Measurements from ENCODE around the gene SEMA6B.

Gene SEMA6B

GRCh38 chr19:4505570-4506448 lies 53.7 kb downstream of the SEMA6B start:
- no peak for DNase-seq

- DNase-seq, result no peak
Observed at GRCh38 chr19:4504891-4505569, 54.5 kb downstream of the SEMA6B start.

GRCh38 chr19:4504297-4504701 lies 55.2 kb downstream of the SEMA6B start:
- DNase-seq, result no peak

- DNase-seq, result no peak
Observed at GRCh38 chr19:4503825-4504170, 55.7 kb downstream of the SEMA6B start.

- DNase-seq, result no peak
Observed at GRCh38 chr19:4503132-4503824, 56.2 kb downstream of the SEMA6B start.

- no peak for DNase-seq
Observed at GRCh38 chr19:4502282-4503131, 57.0 kb downstream of the SEMA6B start.

GRCh38 chr19:4501691-4502090 lies 57.8 kb downstream of the SEMA6B start:
- DNase-seq, result no peak

GRCh38 chr19:4500841-4501591 lies 58.5 kb downstream of the SEMA6B start:
- no peak for DNase-seq

- DNase-seq, result no peak
Observed at GRCh38 chr19:4499855-4500254, 59.6 kb downstream of the SEMA6B start.

- no peak for DNase-seq
Observed at GRCh38 chr19:4499318-4499717, 60.2 kb downstream of the SEMA6B start.

- no peak for DNase-seq
Observed at GRCh38 chr19:4498694-4499093, 60.8 kb downstream of the SEMA6B start.

- no peak for DNase-seq
Observed at GRCh38 chr19:4497770-4498389, 61.6 kb downstream of the SEMA6B start.

GRCh38 chr19:4496304-4496703 lies 63.2 kb downstream of the SEMA6B start:
- no peak for DNase-seq

- DNase-seq, result no peak
Observed at GRCh38 chr19:4495471-4495870, 64.0 kb downstream of the SEMA6B start.

GRCh38 chr19:4494691-4495064 lies 64.8 kb downstream of the SEMA6B start:
- DNase-seq, result no peak

GRCh38 chr19:4493929-4494690 lies 65.4 kb downstream of the SEMA6B start:
- no peak for DNase-seq

- DNase-seq, result no peak
Observed at GRCh38 chr19:4493104-4493928, 66.2 kb downstream of the SEMA6B start.

Measured in activated CD8-positive, alpha-beta memory T cell treated with anti-CD3 and anti-CD28 coated beads for 24 hours (primary cell).